ENCODE data around the gene ARL6IP4.

DNA sequence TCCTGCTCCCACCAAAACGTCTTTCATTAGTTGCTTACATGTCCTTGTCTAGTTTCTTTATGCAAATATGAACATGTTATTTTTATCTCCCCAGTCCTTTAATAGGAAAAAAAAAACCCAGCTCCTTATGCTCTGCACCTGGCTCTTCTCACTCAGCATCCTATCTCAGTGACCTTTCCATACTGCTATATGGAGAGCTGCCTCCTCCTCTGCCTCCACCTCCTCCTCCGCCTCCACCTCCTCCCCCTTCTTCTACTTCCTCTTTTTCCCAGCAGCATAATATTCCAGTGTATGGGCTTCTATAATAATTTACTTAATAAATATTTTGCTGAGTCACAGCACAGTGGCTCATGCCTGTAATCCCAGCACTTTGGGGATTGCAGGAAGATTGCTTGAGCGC lies 45.8 kb upstream of the ARL6IP4 start:
- TF ChIP-seq CTCF (IDR thresholded peaks at IDR 0.05) (no peak), EZH2 (IDR thresholded peaks at IDR 0.05) (no peak), EZH2phosphoT487 (IDR thresholded peaks at IDR 0.05) (no peak)

All from neural progenitor cell (in vitro differentiated cells).